K562 (cell line): Measurements from ENCODE around the gene ACBD4. TPM values are rescaled to one million over a fixed set of nuclear protein-coding genes. Genes with fewer than 3 reads are reported as not detected.

ENCODE experiments used
- AFF1 ChIP-seq, 2 experiments: fragments of 450-650 bp; IDR thresholded peaks; 2 replicates each; pipeline ENCODE4 v1.6.1; 2018; ENCODE audit warnings: mild to moderate bottlenecking in 2 of 2, low read depth in 1 of 2; ENCODE audit not compliant: partially characterized antibody in 2 of 2
- CLOCK ChIP-seq: fragments of 250-450 bp; sonication (Bioruptor Pico); IDR thresholded peaks from 2 replicates; pipeline ENCODE4 v1.4.0; 2020; ENCODE audit warnings: mild to moderate bottlenecking, moderate library complexity, borderline replicate concordance
- FOXK2 ChIP-seq, 2 experiments: fragments of 450-650 bp; IDR thresholded peaks in 1 of 2; conservative IDR thresholded peaks in 1 of 2; 2 replicates each; pipeline ENCODE4 v1.6.1; 2016; ENCODE audit warnings: low read depth in 2 of 2, mild to moderate bottlenecking in 1 of 2
- GTF2B ChIP-seq: IDR thresholded peaks from 2 replicates; pipeline ENCODE4 v1.6.1; 2011; ENCODE audit not compliant: insufficient read length; ENCODE audit errors: extremely low read depth
- ILK ChIP-seq: fragments of 450-650 bp; IDR thresholded peaks from 2 replicates; pipeline ENCODE4 v1.6.1; 2016; ENCODE audit warnings: missing genetic modification characterization, low read depth, mild to moderate bottlenecking, missing compliant biosample characterization, moderate library complexity, borderline replicate concordance
- KAT8 ChIP-seq: fragments of 450-650 bp; IDR thresholded peaks from 2 replicates; pipeline ENCODE4 v1.6.1; 2016; ENCODE audit warnings: low read depth, mild to moderate bottlenecking
- MIER1 ChIP-seq: fragments of 450-650 bp; IDR thresholded peaks from 2 replicates; pipeline ENCODE4 v1.6.1; 2016; ENCODE audit warnings: antibody characterized with exemption, mild to moderate bottlenecking, low read depth
- NR2C1 ChIP-seq, 2 experiments: fragments of 450-650 bp; IDR thresholded peaks; 2 replicates each; pipeline ENCODE4 v1.6.1; 2017; ENCODE audit warnings: mild to moderate bottlenecking in 2 of 2, antibody characterized with exemption in 1 of 2, inconsistent platforms in 1 of 2, missing compliant biosample characterization in 1 of 2, missing genetic modification characterization in 1 of 2
- RNF2 ChIP-seq: sonication (generic); IDR thresholded peaks from 2 replicates; pipeline ENCODE4 v1.6.1; 2016
- SAFB ChIP-seq: fragments of 200-400 bp; formaldehyde crosslinking; IDR thresholded peaks from 2 replicates; pipeline ENCODE4 v1.6.1; 2017; ENCODE audit warnings: low read depth, low read length, borderline replicate concordance
- SMAD2 ChIP-seq: fragments of 150-350 bp; IDR thresholded peaks from 2 replicates; pipeline ENCODE4 v1.6.1; 2014; ENCODE audit warnings: low read depth, mild to moderate bottlenecking, low read length
- TAF15 ChIP-seq: fragments of 200-400 bp; formaldehyde crosslinking; IDR thresholded peaks from 2 replicates; pipeline ENCODE4 v1.6.1; 2017; ENCODE audit warnings: mild to moderate bottlenecking, low read depth, low read length, moderate library complexity
- TAF7 ChIP-seq: fragments of 450-650 bp; IDR thresholded peaks from 2 replicates; pipeline ENCODE4 v1.6.1; 2016; ENCODE audit warnings: missing genetic modification characterization, missing compliant biosample characterization
- ZNF133 ChIP-seq: fragments of 250-450 bp; sonication (Bioruptor Pico); IDR thresholded peaks from 2 replicates; pipeline ENCODE4 v1.4.0; 2020; ENCODE audit warnings: mild to moderate bottlenecking
- ZNF212 ChIP-seq: fragments of 450-650 bp; formaldehyde crosslinking; IDR thresholded peaks from 2 replicates; pipeline ENCODE4 v1.4.0; 2020; ENCODE audit warnings: mild to moderate bottlenecking
- ZNF384 ChIP-seq: IDR thresholded peaks from 2 replicates; pipeline ENCODE4 v1.6.1; 2012; ENCODE audit warnings: low read depth, low read length, improper control_type of control experiment
- ZNF717 ChIP-seq: fragments of 250-450 bp; sonication (Bioruptor Pico); IDR thresholded peaks from 2 replicates; pipeline ENCODE4 v1.5.0; 2021
- polyA plus RNA-seq, 8 experiments: library from polyadenylated mRNA; depleted of rRNA in 4 of 8; stranded (reverse) in 5 of 8; unstranded in 3 of 8; fragments of >200 nt; fragmentation: Nextera tagmentation in 2 of 8; fragmentation: Illumina TruSeq in 1 of 8; extraction: Ambion mirVana in 2 of 8; extraction: Trizol in 1 of 8; gene quantifications; 2 replicates each; pipeline versions ENCODE4 v1.2.1 to v1.2.3, GENCODE V29; 2011 to 2014; ENCODE audit warnings: inconsistent platforms in 1 of 8, missing spikeins in 1 of 8
- total RNA-seq, 7 experiments: library from RNA; depleted of rRNA in 6 of 7; stranded (reverse); fragments of >200 nt in 6 of 7; fragmentation: Illumina TruSeq in 2 of 7; extraction: Trizol in 2 of 7; gene quantifications; 2 replicates each; pipeline versions ENCODE4 v1.2.1 to v1.2.3, GENCODE V29; 2011 to 2021; ENCODE audit warnings: low replicate concordance in 1 of 7
- TF ChIP-seq, protein P1 (sequence below): sonication (generic); formaldehyde crosslinking; IDR thresholded peaks from 2 replicates; pipeline ENCODE4 v1.8.0; 2022; ENCODE audit warnings: missing genetic modification reagents, mild to moderate bottlenecking, borderline replicate concordance

ACBD4 gene
- total and polyA plus RNA-seq, 9 of the 15 experiments (the other 6 are each of a cell fraction or from before 2014, with no cell fraction given) = 0.14 to 6.9 (median 4.6) TPM

GRCh38 chr17:45146890-45147580 lies 11.5 kb downstream of the ACBD4 start (continued):
- TF ChIP-seq AFF1 (IDR thresholded peaks at IDR 0.05; ENCODE audit: low read depth in 1 of 2, partially characterized antibody in 2 of 2) = peak in 1 of 2 experiments; percentile 54
- 0 out of 2 replicates have a peak, but pooled peaks have one; percentile 62 for TF ChIP-seq ZNF212 (CRISPR knock-in tag)
- no peak for TF ChIP-seq SMAD2
- TF ChIP-seq TAF15 = no peak
- TF ChIP-seq ILK (tag) = no peak
- peak; percentile 58 for TF ChIP-seq TAF7 (tag)
- TF ChIP-seq, protein P1, sequence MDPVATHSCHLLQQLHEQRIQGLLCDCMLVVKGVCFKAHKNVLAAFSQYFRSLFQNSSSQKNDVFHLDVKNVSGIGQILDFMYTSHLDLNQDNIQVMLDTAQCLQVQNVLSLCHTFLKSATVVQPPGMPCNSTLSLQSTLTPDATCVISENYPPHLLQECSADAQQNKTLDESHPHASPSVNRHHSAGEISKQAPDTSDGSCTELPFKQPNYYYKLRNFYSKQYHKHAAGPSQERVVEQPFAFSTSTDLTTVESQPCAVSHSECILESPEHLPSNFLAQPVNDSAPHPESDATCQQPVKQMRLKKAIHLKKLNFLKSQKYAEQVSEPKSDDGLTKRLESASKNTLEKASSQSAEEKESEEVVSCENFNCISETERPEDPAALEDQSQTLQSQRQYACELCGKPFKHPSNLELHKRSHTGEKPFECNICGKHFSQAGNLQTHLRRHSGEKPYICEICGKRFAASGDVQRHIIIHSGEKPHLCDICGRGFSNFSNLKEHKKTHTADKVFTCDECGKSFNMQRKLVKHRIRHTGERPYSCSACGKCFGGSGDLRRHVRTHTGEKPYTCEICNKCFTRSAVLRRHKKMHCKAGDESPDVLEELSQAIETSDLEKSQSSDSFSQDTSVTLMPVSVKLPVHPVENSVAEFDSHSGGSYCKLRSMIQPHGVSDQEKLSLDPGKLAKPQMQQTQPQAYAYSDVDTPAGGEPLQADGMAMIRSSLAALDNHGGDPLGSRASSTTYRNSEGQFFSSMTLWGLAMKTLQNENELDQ (CRISPR knock-in tag) = no peak
- TF ChIP-seq CLOCK (CRISPR knock-in tag) = peak; percentile 45; the same call in 1 of the 2 replicates
- TF ChIP-seq FOXK2 (conservative IDR thresholded peaks at IDR 0.05 in 1 of 2, IDR thresholded peaks at IDR 0.05 in 1 of 2; ENCODE audit: low read depth in 2 of 2) = peak; percentile 91 to 94
- no peak for TF ChIP-seq ZNF133 (CRISPR knock-in tag)
- 0 out of 2 replicates have a peak, but pooled peaks have one; percentile 38 for TF ChIP-seq RNF2
- TF ChIP-seq GTF2B = no peak
- no peak for TF ChIP-seq KAT8
- no peak for TF ChIP-seq ZNF717
- no peak for TF ChIP-seq SAFB
- TF ChIP-seq MIER1 = no peak
- TF ChIP-seq ZNF384 = no peak
- no peak; the same call in 1 of the 2 replicates for TF ChIP-seq NR2C1 (IDR thresholded peaks at IDR 0.05)
- peak; percentile 50 for TF ChIP-seq NR2C1 (tag; IDR thresholded peaks at IDR 0.05)
